ENCODE results near the gene COX4I1. TPM values are rescaled to one million over a fixed set of nuclear protein-coding genes. Genes with fewer than 3 reads are reported as not detected.

Gene COX4I1
- total RNA-seq, 1 experiment from 2014 or later, result 429 TPM

DNA sequence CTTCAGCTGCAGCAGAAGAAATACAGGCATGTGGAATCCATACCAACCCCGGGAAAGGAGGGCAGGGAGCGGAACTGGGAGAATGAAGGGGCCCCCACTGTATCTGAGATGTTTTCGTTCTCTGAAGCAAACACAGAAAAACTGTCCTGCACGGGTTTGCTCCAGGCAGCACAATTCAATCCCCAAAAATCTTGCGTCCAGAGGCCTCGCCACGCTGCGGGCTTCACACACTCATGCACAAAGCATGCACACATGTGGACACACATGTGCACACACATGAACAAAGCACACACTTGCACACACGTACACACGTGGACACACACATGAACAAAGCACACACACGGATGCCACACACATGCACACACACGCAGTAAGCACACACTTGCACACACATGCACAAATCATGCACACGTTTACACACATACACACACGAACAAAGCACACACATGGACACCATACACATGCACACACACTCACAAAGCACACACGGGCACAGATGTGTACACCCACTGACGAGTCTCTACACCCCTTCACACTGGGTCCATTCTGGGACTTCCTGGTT lies 27.3 kb downstream of the COX4I1 start:
- CTCF ChIA-PET, result no interaction called here

GRCh38 chr16:85828166-85828565 lies 28.7 kb downstream of the COX4I1 start:
- in situ Hi-C loops (cut with HindIII; ENCODE audit: low pct_unique_long_range_greater_than_20kb, low sequenced_read_pairs) (no loop called here), intact Hi-C loops (cut with micrococcal nuclease; ENCODE audit: unreplicated experiment) (loop anchor here (10.0 kb wide), 1 partner anchor 67 kb away; the partner anchor contains the start of gene IRF8)
- H3K4me1 ChIP-seq (ENCODE audit: control insufficient read depth, insufficient read depth, low read length), result no peaks in the 10 kb centered on the region
- CTCF ChIA-PET, result no interaction called here
- BruUV-seq (replicated peaks), result no TSS peak
- peaks cover 3% of the 10 kb centered on the region; the same call in 1 of the 2 replicates for H3K27me3 ChIP-seq (ENCODE audit: control insufficient read depth, insufficient read depth, low read length)
- no peak overlapping the region for H3K4me3 ChIP-seq (ENCODE audit: low read depth in 2 of 2, low read length in 2 of 2)
- DNase-seq (ENCODE audit: low read depth, low spot score) (no peak), ATAC-seq (no peak)
- POLR2A ChIA-PET, result no interaction called here
- TF ChIP-seq SIN3A (IDR thresholded peaks at IDR 0.05; ENCODE audit: borderline replicate concordance, insufficient read depth, low read depth, low read length), result no peak
- no peak for TF ChIP-seq REST (IDR thresholded peaks at IDR 0.05; ENCODE audit: insufficient read depth in 1 of 2, low read depth in 2 of 2, low read length in 1 of 2)
- TF ChIP-seq, protein P1, sequence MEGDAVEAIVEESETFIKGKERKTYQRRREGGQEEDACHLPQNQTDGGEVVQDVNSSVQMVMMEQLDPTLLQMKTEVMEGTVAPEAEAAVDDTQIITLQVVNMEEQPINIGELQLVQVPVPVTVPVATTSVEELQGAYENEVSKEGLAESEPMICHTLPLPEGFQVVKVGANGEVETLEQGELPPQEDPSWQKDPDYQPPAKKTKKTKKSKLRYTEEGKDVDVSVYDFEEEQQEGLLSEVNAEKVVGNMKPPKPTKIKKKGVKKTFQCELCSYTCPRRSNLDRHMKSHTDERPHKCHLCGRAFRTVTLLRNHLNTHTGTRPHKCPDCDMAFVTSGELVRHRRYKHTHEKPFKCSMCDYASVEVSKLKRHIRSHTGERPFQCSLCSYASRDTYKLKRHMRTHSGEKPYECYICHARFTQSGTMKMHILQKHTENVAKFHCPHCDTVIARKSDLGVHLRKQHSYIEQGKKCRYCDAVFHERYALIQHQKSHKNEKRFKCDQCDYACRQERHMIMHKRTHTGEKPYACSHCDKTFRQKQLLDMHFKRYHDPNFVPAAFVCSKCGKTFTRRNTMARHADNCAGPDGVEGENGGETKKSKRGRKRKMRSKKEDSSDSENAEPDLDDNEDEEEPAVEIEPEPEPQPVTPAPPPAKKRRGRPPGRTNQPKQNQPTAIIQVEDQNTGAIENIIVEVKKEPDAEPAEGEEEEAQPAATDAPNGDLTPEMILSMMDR (IDR thresholded peaks at IDR 0.05), result no peak
- no peak for TF ChIP-seq TCF7L2 (IDR thresholded peaks at IDR 0.05; ENCODE audit: low read depth, low read length)
- TF ChIP-seq POLR2AphosphoS5 (IDR thresholded peaks at IDR 0.05; ENCODE audit: low read depth, low read length), result no peak
- H3K27ac ChIP-seq (ENCODE audit: low read length), result no peak overlapping the region
- H3K9me3 ChIP-seq (ENCODE audit: control insufficient read depth, insufficient read depth, low read depth, low read length), result no peaks in the 10 kb centered on the region
- H3K36me3 ChIP-seq (ENCODE audit: control insufficient read depth, insufficient read depth, low read length), result no peaks in the 10 kb centered on the region

More for the DNA sequence above, 27.3 kb downstream of the COX4I1 start:
- no TSS peak for BruUV-seq (replicated peaks)
- H3K4me1 ChIP-seq (ENCODE audit: control insufficient read depth, insufficient read depth, low read length), result no peaks in the 10 kb centered on the region
- POLR2A ChIA-PET, result no interaction called here
- intact Hi-C loops (cut with micrococcal nuclease; ENCODE audit: unreplicated experiment) (loop anchor here (10.0 kb wide), 1 partner anchor 68 kb away; the partner anchor contains the start of gene IRF8), in situ Hi-C loops (cut with HindIII; ENCODE audit: low pct_unique_long_range_greater_than_20kb, low sequenced_read_pairs) (no loop called here)
- DNase-seq (ENCODE audit: low read depth, low spot score) (no peak), ATAC-seq (no peak)
- H3K27ac ChIP-seq (ENCODE audit: low read length), result no peak overlapping the region
- no peak overlapping the region for H3K4me3 ChIP-seq (ENCODE audit: low read depth in 2 of 2, low read length in 2 of 2)
- TF ChIP-seq TCF7L2 (IDR thresholded peaks at IDR 0.05; ENCODE audit: low read depth, low read length) (no peak), POLR2AphosphoS5 (IDR thresholded peaks at IDR 0.05; ENCODE audit: low read depth, low read length) (no peak), REST (IDR thresholded peaks at IDR 0.05; ENCODE audit: insufficient read depth in 1 of 2, low read depth in 2 of 2, low read length in 1 of 2) (no peak), SIN3A (IDR thresholded peaks at IDR 0.05; ENCODE audit: borderline replicate concordance, insufficient read depth, low read depth, low read length) (no peak)
- TF ChIP-seq, protein P1 (IDR thresholded peaks at IDR 0.05), result no peak
- H3K9me3 ChIP-seq (ENCODE audit: control insufficient read depth, insufficient read depth, low read depth, low read length), result no peaks in the 10 kb centered on the region
- peaks cover 3% of the 10 kb centered on the region; the same call in 1 of the 2 replicates for H3K27me3 ChIP-seq (ENCODE audit: control insufficient read depth, insufficient read depth, low read length)
- no peaks in the 10 kb centered on the region for H3K36me3 ChIP-seq (ENCODE audit: control insufficient read depth, insufficient read depth, low read length)
